Heart right ventricle (tissue), 16 donors: ENCODE measurements around the gene NCS1. TPM values are rescaled to one million over a fixed set of nuclear protein-coding genes. Genes with fewer than 3 reads are reported as not detected.

ENCODE experiments used
- ATAC-seq, 8 donors: fragments of 200-7000 bp; cut with Tn5 transposase; one replicate each; pipeline ENCODE4 v1.9.1; 2020; ENCODE audit warnings: mild to moderate bottlenecking in 8 of 8, moderate library complexity in 8 of 8, moderate number of reproducible peaks in 1 of 8
- DNase-seq, 2 donors: peaks; one replicate each; pipeline ENCODE4 v3.0.0-alpha.2; 2020
- H3K27ac ChIP-seq, 10 donors: fragments of 200-600 bp; sonication (generic) in 2 of 10; one replicate each; pipeline versions ENCODE4 v1.5.0 to v1.8.0; 2020 to 2022; ENCODE audit warnings: mild to moderate bottlenecking in 3 of 10
- H3K27me3 ChIP-seq, 7 donors: fragments of 200-600 bp; one replicate each; pipeline ENCODE4 v1.8.0; 2021 to 2022; ENCODE audit warnings: mild to moderate bottlenecking in 2 of 7
- H3K36me3 ChIP-seq, 9 donors: fragments of 200-600 bp; sonication (generic) in 1 of 9; one replicate each; pipeline versions ENCODE4 v1.5.0 to v1.8.0; 2020 to 2022; ENCODE audit warnings: mild to moderate bottlenecking in 2 of 9
- H3K4me1 ChIP-seq, 9 donors: fragments of 200-600 bp; sonication (generic) in 1 of 9; one replicate each; pipeline versions ENCODE4 v1.5.0 to v1.8.0; 2020 to 2022; ENCODE audit warnings: mild to moderate bottlenecking in 4 of 9
- H3K4me3 ChIP-seq, 10 donors: fragments of 200-600 bp; sonication (generic) in 2 of 10; one replicate each; pipeline versions ENCODE4 v1.5.0 to v1.8.0; 2020 to 2022; ENCODE audit warnings: mild to moderate bottlenecking in 7 of 10, moderate library complexity in 2 of 10
- H3K9me3 ChIP-seq, 11 donors: fragments of 200-600 bp in 10 of 11; sonication (generic) in 2 of 11; one replicate each; pipeline versions ENCODE4 v1.5.0 to v1.8.0; 2013 to 2022; ENCODE audit warnings: mild to moderate bottlenecking in 2 of 11, control low read depth in 1 of 11, moderate library complexity in 1 of 11
- WGBS, 2 donors: extraction: QIAGEN DNeasy Blood & Tissue Kit; methylation state at CpG; one replicate each; pipeline ENCODE4 v1.1.7; 2013; ENCODE audit warnings: inconsistent platforms in 1 of 2; 5-methylcytosine and 5-hydroxymethylcytosine counted together
- intact Hi-C, 10 donors: fragments of 100-400 bp; cut with DNase I; formaldehyde crosslinking; loops; one replicate each; pipeline versions ENCODE4 v1.11.1 to v1.14.2; 2022
- polyA plus RNA-seq, 2 donors: library from polyadenylated mRNA; stranded (reverse); fragments of 200-250 nt; gene quantifications; one replicate each; pipeline ENCODE4 v1.2.3, GENCODE V29; 2013
- total RNA-seq, 10 donors: library from RNA; stranded (reverse); fragmentation: NEBNext Ultra II Directional in 3 of 10; extraction: Animal tissue kit (Norgen Biotek cat#: 25700) in 3 of 10; gene quantifications; one replicate each; pipeline versions ENCODE4 v1.2.1 to v1.2.4, GENCODE V29; 2021 to 2023
- TF ChIP-seq, protein P1 (sequence below), 9 donors: fragments of 200-600 bp; sonication (generic) in 2 of 9; IDR thresholded peaks; one replicate each; pipeline versions ENCODE4 v1.5.0 to v1.8.0; 2021 to 2022; ENCODE audit warnings: antibody characterized with exemption in 9 of 9, mild to moderate bottlenecking in 5 of 9, moderate library complexity in 1 of 9
- donor health status: Arrhythmogenic right ventricular cardiomyopathy.
- donor health status: ischemic (EF 13 %, LVEDD 7.1; RV severe dilation, severe dysfunction).
- donor health status: healthy with polysubstance abuse.
- donor health status: DM: no; HTN: yes; CAD: no.
- donor health status: DM: no; HTN: no; CAD: no.
- donor health status: ischemic (EF 25% LVEDD 6.9; RV normal size, moderate dysfunction).
- donor health status: ischemic (EF 25% LVEDD 5.7; RV mildly dilated, moderate dysfunction).
- donor health status: healthy.
- donor health status: DM: yes; HTN: yes; CAD: no.
- donor health status: Ischemic cardiomyopathy.
- donor health status: ischemic (EF 35%, LVEDD 5.7; RV mildly dilated, moderate dysfunction).
- donor health status: nonischemic (EF 11% LVEDD 7.7; RV severe dilation, severe dysfunction).
- donor health status: DM: yes; HTN: yes; CAD: no.
- donor health status: PGD.
- donor health status: ischemic (EF 29% LVEDD 5.4; RV normal size, mild dysfunction).
- donor health status: nonischemic (EF 23%, LVEDD 6.1; RV moderate dilation, normal function).

NCS1 gene
- total and polyA plus RNA-seq, 12 donors = 2.0 to 16.2 (median 7.0) TPM

DNA sequence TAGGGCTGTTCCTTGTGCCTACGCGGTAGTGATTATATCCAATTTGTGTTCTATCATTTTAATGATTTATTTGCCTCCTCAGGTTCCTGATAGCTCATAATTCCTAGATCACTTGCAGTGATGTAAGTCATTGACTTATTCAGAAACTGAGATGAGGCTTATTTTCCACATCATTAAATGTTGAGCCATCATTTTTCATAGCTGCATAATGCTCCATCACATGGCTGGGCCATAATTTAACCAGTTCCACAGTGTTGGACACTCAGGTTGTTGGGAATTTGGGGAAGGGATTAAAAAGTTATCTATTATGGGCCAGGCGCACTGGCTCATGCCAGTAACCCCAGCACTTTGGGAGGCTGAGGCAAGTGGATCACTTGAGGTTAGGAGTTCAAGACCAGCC is 57.6 kb downstream of the NCS1 start:
- Histone ChIP-seq H3K9me3 (peaks cover 0 to 19% (median 11%) of the 10 kb centered on the region in 11 donors), H3K4me3 (no peak overlapping the region), H3K27ac (no peak overlapping the region), H3K4me1 (no peaks in the 10 kb centered on the region), H3K36me3 (peaks cover 0 to 11% (median 0%) of the 10 kb centered on the region in 9 donors), H3K27me3 (no peaks in the 10 kb centered on the region)
- no peak for ATAC-seq
- DNase-seq = no peak
- intact Hi-C loops = loop anchor here in 6 of 10 donors (10.0 kb wide), 1 partner anchor 345 kb away; no protein-coding TSS in a partner anchor
- TF ChIP-seq, protein P1, sequence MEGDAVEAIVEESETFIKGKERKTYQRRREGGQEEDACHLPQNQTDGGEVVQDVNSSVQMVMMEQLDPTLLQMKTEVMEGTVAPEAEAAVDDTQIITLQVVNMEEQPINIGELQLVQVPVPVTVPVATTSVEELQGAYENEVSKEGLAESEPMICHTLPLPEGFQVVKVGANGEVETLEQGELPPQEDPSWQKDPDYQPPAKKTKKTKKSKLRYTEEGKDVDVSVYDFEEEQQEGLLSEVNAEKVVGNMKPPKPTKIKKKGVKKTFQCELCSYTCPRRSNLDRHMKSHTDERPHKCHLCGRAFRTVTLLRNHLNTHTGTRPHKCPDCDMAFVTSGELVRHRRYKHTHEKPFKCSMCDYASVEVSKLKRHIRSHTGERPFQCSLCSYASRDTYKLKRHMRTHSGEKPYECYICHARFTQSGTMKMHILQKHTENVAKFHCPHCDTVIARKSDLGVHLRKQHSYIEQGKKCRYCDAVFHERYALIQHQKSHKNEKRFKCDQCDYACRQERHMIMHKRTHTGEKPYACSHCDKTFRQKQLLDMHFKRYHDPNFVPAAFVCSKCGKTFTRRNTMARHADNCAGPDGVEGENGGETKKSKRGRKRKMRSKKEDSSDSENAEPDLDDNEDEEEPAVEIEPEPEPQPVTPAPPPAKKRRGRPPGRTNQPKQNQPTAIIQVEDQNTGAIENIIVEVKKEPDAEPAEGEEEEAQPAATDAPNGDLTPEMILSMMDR (IDR thresholded peaks at IDR 0.05) = no peak
- WGBS, 2 donors = 65 to 83% methylated on average over 3 of the region's 3 CpGs

GRCh38 chr9:130230631-130231030 is 58.4 kb downstream of the NCS1 start:
- no peak for ATAC-seq
- no peak overlapping the region for H3K4me3 ChIP-seq
- intact Hi-C loops = loop anchor here in 6 of 10 donors (10.0 kb wide), 1 partner anchor 346 kb away; no protein-coding TSS in a partner anchor
- WGBS, 2 donors = 39 to 71% methylated on average over 1 of the region's 1 CpG
- peaks cover 0 to 11% (median 0%) of the 10 kb centered on the region in 9 donors for H3K36me3 ChIP-seq
- H3K27me3 ChIP-seq = no peaks in the 10 kb centered on the region
- TF ChIP-seq, protein P1 (IDR thresholded peaks at IDR 0.05) = no peak
- DNase-seq = no peak
- H3K9me3 ChIP-seq = peaks cover 0 to 19% (median 11%) of the 10 kb centered on the region in 11 donors
- H3K4me1 ChIP-seq = peaks cover 0 to 3% (median 0%) of the 10 kb centered on the region in 9 donors
- no peak overlapping the region for H3K27ac ChIP-seq

DNA sequence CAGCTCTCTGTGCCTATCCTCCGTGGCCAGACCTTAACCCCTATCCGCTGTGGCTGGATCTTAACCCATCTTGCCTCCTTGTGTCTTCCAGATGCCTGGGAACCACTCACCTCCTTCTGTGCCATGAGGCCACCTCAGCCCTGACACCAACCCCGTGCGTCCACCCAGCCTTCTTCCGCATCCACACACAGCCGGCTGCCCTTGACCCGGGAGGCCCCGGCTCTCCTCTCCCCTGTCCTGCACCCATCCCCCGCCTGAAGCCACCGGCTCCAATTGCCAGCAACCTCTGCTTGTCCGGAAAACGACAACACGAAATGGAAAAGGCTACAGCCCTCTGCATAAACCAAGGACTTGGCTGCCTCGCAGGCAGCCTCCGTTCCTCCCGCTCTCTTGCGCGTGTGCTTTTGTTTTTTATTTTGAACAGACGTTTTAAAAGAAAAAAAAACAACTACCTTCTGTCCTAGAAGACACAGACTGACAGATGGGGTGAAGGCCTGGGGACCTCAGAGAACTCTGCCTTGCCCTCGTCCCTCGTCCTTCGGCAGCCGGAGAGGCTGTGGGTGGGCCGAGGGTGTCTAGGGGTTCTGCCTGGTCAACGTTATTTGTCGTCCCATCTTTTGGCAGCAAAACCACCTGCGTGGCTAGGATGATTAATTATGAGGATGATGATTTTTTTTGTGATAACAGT is 60.8 kb downstream of the NCS1 start:
- ATAC-seq (no peak), DNase-seq (no peak)
- WGBS, 2 donors = 79 to 84% methylated on average over 27 of the region's 27 CpGs
- Histone ChIP-seq H3K36me3 (peaks cover 0 to 7% (median 0%) of the 10 kb centered on the region in 9 donors), H3K27me3 (no peaks in the 10 kb centered on the region), H3K4me3 (no peak overlapping the region), H3K4me1 (peaks cover 0 to 11% (median 5%) of the 10 kb centered on the region in 9 donors), H3K27ac (no peak overlapping the region), H3K9me3 (peaks cover 0 to 7% (median 1%) of the 10 kb centered on the region in 11 donors)
- TF ChIP-seq, protein P1 (IDR thresholded peaks at IDR 0.05) = no peak
- intact Hi-C loops = loop anchor here in 6 of 10 donors (10.0 kb wide), 1 partner anchor 348 kb away; no protein-coding TSS in a partner anchor

DNA sequence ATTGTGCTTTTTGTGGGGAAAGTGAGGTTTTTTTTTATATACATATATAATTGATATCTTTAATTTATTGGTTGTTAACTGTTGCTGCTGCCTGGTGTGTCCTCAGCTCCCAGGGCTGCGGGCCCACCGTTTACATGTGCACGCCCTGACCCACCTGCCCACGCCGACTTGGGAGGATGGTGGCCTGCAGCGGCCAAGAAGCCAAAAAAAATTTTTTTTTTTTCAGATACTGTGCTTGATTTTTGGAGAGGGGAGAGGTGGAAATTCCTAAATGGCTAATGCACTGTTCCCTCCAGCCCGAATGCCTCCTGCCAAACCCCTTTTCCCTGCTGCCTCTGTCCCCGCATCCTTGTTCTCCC is 61.4 kb downstream of the NCS1 start:
- Histone ChIP-seq H3K27ac (no peak overlapping the region), H3K9me3 (peaks cover 0 to 2% (median 0%) of the 10 kb centered on the region in 11 donors), H3K27me3 (no peaks in the 10 kb centered on the region), H3K4me3 (no peak overlapping the region), H3K36me3 (peaks cover 0 to 7% (median 0%) of the 10 kb centered on the region in 9 donors), H3K4me1 (peaks cover 0 to 11% (median 5%) of the 10 kb centered on the region in 9 donors)
- WGBS, 2 donors = 91 to 93% methylated on average over 8 of the region's 8 CpGs
- TF ChIP-seq, protein P1 (IDR thresholded peaks at IDR 0.05) = no peak
- ATAC-seq (no peak), DNase-seq (no peak)
- intact Hi-C loops = loop anchor here in 6 of 10 donors (10.0 kb wide), 1 partner anchor 349 kb away; no protein-coding TSS in a partner anchor
